Adrenal gland (tissue), 12 donors: ENCODE measurements around the gene LARGE1. TPM values are rescaled to one million over a fixed set of nuclear protein-coding genes. Genes with fewer than 3 reads are reported as not detected.

Experiments used
- DNase-seq, 7 donors: peaks; one replicate each; pipeline ENCODE4 v3.0.0-alpha.2; 2019 to 2020
- H3K27ac ChIP-seq, 5 donors: fragments of 200-600 bp; sonication (generic) in 4 of 5; 1 replicate in 3 of 5; 2 replicates in 2 of 5; pipeline versions ENCODE4 v1.5.1 to v1.8.0; 2016 to 2020; ENCODE audit warnings: mild to moderate bottlenecking in 1 of 5
- H3K27me3 ChIP-seq: fragments of 200-600 bp; 2 replicates; pipeline ENCODE4 v1.8.0; 2021
- H3K36me3 ChIP-seq, 2 donors: fragments of 200-600 bp; replicated peaks in 1 of 2; 1 replicate in 1 of 2; 2 replicates in 1 of 2; pipeline versions ENCODE4 v1.5.1 to v1.8.0; 2018 to 2022
- H3K4me1 ChIP-seq, 2 donors: fragments of 200-600 bp; replicated peaks in 1 of 2; 1 replicate in 1 of 2; 2 replicates in 1 of 2; pipeline versions ENCODE4 v1.5.1 to v1.8.0; 2018 to 2021
- H3K4me3 ChIP-seq, 4 donors: fragments of 200-600 bp; sonication (generic) in 3 of 4; one replicate each; pipeline ENCODE4 v1.5.1; 2016 to 2018
- H3K9me3 ChIP-seq, 3 donors: fragments of 200-600 bp; sonication (generic) in 1 of 3; replicated peaks in 1 of 3; 1 replicate in 2 of 3; 2 replicates in 1 of 3; pipeline versions ENCODE4 v1.5.1 to v1.8.0; 2016 to 2021
- CTCF ChIP-seq, 6 experiments: fragments of 450-650 bp in 4 of 6; fragments of 200-600 bp in 2 of 6; sonication (generic) in 1 of 6; IDR thresholded peaks; 1 replicate in 5 of 6; 2 replicates in 1 of 6; pipeline versions ENCODE4 v1.5.1 to v1.8.0; 2016 to 2021; ENCODE audit warnings: antibody characterized with exemption in 6 of 6, mild to moderate bottlenecking in 2 of 6, moderate library complexity in 1 of 6
- POLR2A ChIP-seq, 2 donors: fragments of 450-650 bp; IDR thresholded peaks; one replicate each; pipeline ENCODE4 v1.6.1; 2017; ENCODE audit warnings: antibody characterized with exemption in 2 of 2, mild to moderate bottlenecking in 2 of 2, moderate library complexity in 1 of 2
- WGBS, 4 donors: extraction: QIAGEN DNeasy Blood & Tissue Kit in 2 of 4; methylation state at CpG; one replicate each; pipeline versions ENCODE4 v1.1.5 to v1.1.7; 2013 to 2017; 5-methylcytosine and 5-hydroxymethylcytosine counted together
- intact Hi-C, 2 donors: fragments of 100-400 bp; cut with DNase I; formaldehyde crosslinking; loops; one replicate each; pipeline versions ENCODE4 v1.14.1 to v1.15.0; 2022 to 2023
- polyA plus RNA-seq, 3 donors: library from polyadenylated mRNA; stranded (reverse); fragments of 200-250 nt in 2 of 3; fragments of 350-450 nt in 1 of 3; fragmentation: Illumina TruSeq in 1 of 3; extraction: RNeasy Lipid Tissue Mini Kit (QIAGEN cat#74804) in 1 of 3; gene quantifications; one replicate each; pipeline ENCODE4 v1.2.3, GENCODE V29; 2013 to 2014
- total RNA-seq, 9 donors: library from RNA; depleted of rRNA in 4 of 9; stranded (reverse); fragments of >200 nt in 4 of 9; fragments of 120-200 nt in 1 of 9; fragmentation: NEBNext Ultra II Directional in 1 of 9; extraction: Animal tissue kit (Norgen Biotek cat#: 25700) in 1 of 9; gene quantifications; one replicate each; pipeline versions ENCODE4 v1.1.0 to v1.2.4, GENCODE V29; 2013 to 2023
- donor health status: healthy with polysubstance abuse.
- donor health status: Bipolar disorder and iron deficiency.
- donor health status: DM: yes; HTN: yes; CAD: no.
- donor health status: DM: no; HTN: no; CAD: no.
- donor health status: DM: no; HTN: no; CAD: no.
- donor health status: DM: yes; HTN: yes; CAD: no.

The LARGE1 gene
- total and polyA plus RNA-seq, 12 donors: 3.4 to 67.6 (median 30.6) TPM

GRCh38 chr22:33691057-33691630 lies 229.1 kb downstream of the LARGE1 start:
- H3K36me3 ChIP-seq: no peaks in the 10 kb centered on the region
- H3K4me1 ChIP-seq: no peaks in the 10 kb centered on the region
- DNase-seq: no peak
- no peaks in the 10 kb centered on the region for H3K9me3 ChIP-seq
- TF ChIP-seq CTCF (IDR thresholded peaks at IDR 0.05) (no peak), POLR2A (IDR thresholded peaks at IDR 0.05) (no peak)
- WGBS, 4 donors: 82 to 94% (median 88%) methylated on average over 7 of the region's 7 CpGs
- H3K27me3 ChIP-seq: no peaks in the 10 kb centered on the region
- no peak overlapping the region for H3K27ac ChIP-seq
- intact Hi-C loops: no loop called here
- no peak overlapping the region for H3K4me3 ChIP-seq

GRCh38 chr22:33688903-33689302 lies 231.4 kb downstream of the LARGE1 start:
- Histone ChIP-seq H3K27me3 (no peaks in the 10 kb centered on the region), H3K4me1 (peaks cover 0 to 5% of the 10 kb centered on the region in 2 donors), H3K36me3 (no peaks in the 10 kb centered on the region), H3K9me3 (no peaks in the 10 kb centered on the region), H3K4me3 (no peak overlapping the region), H3K27ac (no peak overlapping the region)
- intact Hi-C loops: no loop called here
- TF ChIP-seq POLR2A (IDR thresholded peaks at IDR 0.05): no peak
- no peak for TF ChIP-seq CTCF (IDR thresholded peaks at IDR 0.05)
- 95 to 100% (median 96%) methylated on average over 2 of the region's 2 CpGs for WGBS, 4 donors
- DNase-seq: no peak

GRCh38 chr22:33687464-33687863 lies 232.8 kb downstream of the LARGE1 start:
- peaks cover 0 to 5% of the 10 kb centered on the region in 2 donors for H3K4me1 ChIP-seq
- intact Hi-C loops: no loop called here
- no peaks in the 10 kb centered on the region for H3K36me3 ChIP-seq
- DNase-seq: no peak
- H3K27me3 ChIP-seq: no peaks in the 10 kb centered on the region
- no peak overlapping the region for H3K27ac ChIP-seq
- H3K9me3 ChIP-seq: no peaks in the 10 kb centered on the region
- TF ChIP-seq POLR2A (IDR thresholded peaks at IDR 0.05): no peak
- no peak for TF ChIP-seq CTCF (IDR thresholded peaks at IDR 0.05)
- 95 to 97% (median 96%) methylated on average over 10 of the region's 10 CpGs for WGBS, 4 donors
- no peak overlapping the region for H3K4me3 ChIP-seq

- TF ChIP-seq CTCF (IDR thresholded peaks at IDR 0.05) (no peak), POLR2A (IDR thresholded peaks at IDR 0.05) (no peak)
- Histone ChIP-seq H3K27ac (no peak overlapping the region), H3K4me1 (peaks cover 0 to 5% of the 10 kb centered on the region in 2 donors), H3K27me3 (no peaks in the 10 kb centered on the region), H3K4me3 (no peak overlapping the region), H3K9me3 (no peaks in the 10 kb centered on the region), H3K36me3 (no peaks in the 10 kb centered on the region)
- WGBS, 4 donors: 52 to 69% (median 57%) methylated on average over 11 of the region's 11 CpGs
- intact Hi-C loops: no loop called here
- DNase-seq: peak in 6 of 7 donors; percentile 17 to 53 (median 28)
These were observed 236.2 kb downstream of the LARGE1 start for GRCh38 chr22:33684087-33684486.
